IMR-90 (cell line): ENCODE measurements around the gene NTSR1. TPM values are rescaled to one million over a fixed set of nuclear protein-coding genes. Genes with fewer than 3 reads are reported as not detected.
A peak's percentile ranks its signal among the peaks of the same experiment; 100 is the strongest.

ENCODE experiments used
- ATAC-seq: fragments of 200-7000 bp; cut with Tn5 transposase; 2 replicates; pipeline ENCODE4 v1.9.1; 2020; ENCODE audit warnings: low read depth, mild to moderate bottlenecking, moderate library complexity
- BruUV-seq: library from RNA; stranded (reverse); fragments of 400-500 nt; replicated peaks from 2 replicates; lab custom pipeline; 2021; lab: Mats Ljungman, UMichigan
- CTCF ChIA-PET: fragments of 300-600 bp; formaldehyde crosslinking; extraction: SDS; loops from one replicate; lab custom pipeline; 2021; ENCODE audit warnings: antibody characterized with exemption; lab: Yijun Ruan, JAX
- POLR2A ChIA-PET: fragments of 300-600 bp; sonication (Branson Sonifier 250); formaldehyde crosslinking; loops from one replicate; lab custom pipeline; 2022; ENCODE audit warnings: antibody characterized with exemption; ENCODE audit not compliant: unreplicated experiment; lab: Charles Lee
- DNase-seq: peaks from one replicate; pipeline ENCODE4 v3.0.0; 2013
- H2AFZ ChIP-seq: replicated peaks from 2 replicates; pipeline ENCODE3; 2013; ENCODE audit warnings: low read length, mild to moderate bottlenecking; ENCODE audit not compliant: poor library complexity
- H2AK5ac ChIP-seq: 2 replicates; pipeline ENCODE4 v1.6.1; 2013; ENCODE audit warnings: low read depth, low read length, inconsistent platforms
- H2AK9ac ChIP-seq: replicated peaks from 2 replicates; pipeline ENCODE3; 2013; ENCODE audit warnings: mild to moderate bottlenecking, low read depth, low read length, moderate library complexity; ENCODE audit not compliant: poor library complexity
- H2BK120ac ChIP-seq: 2 replicates; pipeline ENCODE4 v1.6.1; 2013; ENCODE audit warnings: low read depth, low read length, inconsistent platforms
- H2BK15ac ChIP-seq: 3 replicates; pipeline ENCODE4 v1.6.1; 2013; ENCODE audit warnings: low read depth, low read length, inconsistent platforms
- H2BK20ac ChIP-seq: 2 replicates; pipeline ENCODE4 v1.6.1; 2013; ENCODE audit warnings: low read depth, mild to moderate bottlenecking, inconsistent platforms, low read length, moderate library complexity
- H2BK5ac ChIP-seq: 2 replicates; pipeline ENCODE4 v1.6.1; 2013; ENCODE audit warnings: mild to moderate bottlenecking, low read depth, low read length, inconsistent platforms; ENCODE audit not compliant: poor library complexity, severe bottlenecking
- H3K14ac ChIP-seq: replicated peaks from 2 replicates; pipeline ENCODE4 v1.6.1; 2013; ENCODE audit warnings: low read depth, low read length, inconsistent platforms
- H3K18ac ChIP-seq: 2 replicates; pipeline ENCODE4 v1.6.1; 2013; ENCODE audit warnings: low read depth, low read length, control low read depth
- H3K23ac ChIP-seq: 2 replicates; pipeline ENCODE4 v1.6.1; 2013; ENCODE audit warnings: low read depth, low read length, inconsistent platforms
- H3K27ac ChIP-seq: 2 replicates; pipeline ENCODE4 v1.5.1; 2013; ENCODE audit warnings: mild to moderate bottlenecking, control low read depth, low read length; ENCODE audit not compliant: insufficient read depth
- H3K27me3 ChIP-seq: 2 replicates; pipeline ENCODE4 v1.6.1; 2013; ENCODE audit warnings: low read length; ENCODE audit not compliant: control insufficient read depth, insufficient read depth
- H3K36me3 ChIP-seq: 2 replicates; pipeline ENCODE4 v1.6.1; 2013; ENCODE audit warnings: low read length, mixed read lengths; ENCODE audit not compliant: control insufficient read depth, insufficient read depth
- H3K4ac ChIP-seq: 2 replicates; pipeline ENCODE4 v1.6.1; 2013; ENCODE audit warnings: low read depth, low read length, inconsistent platforms
- H3K4me1 ChIP-seq: 2 replicates; pipeline ENCODE4 v1.6.1; 2013; ENCODE audit warnings: low read length, mixed read lengths; ENCODE audit not compliant: control insufficient read depth, insufficient read depth
- H3K4me2 ChIP-seq: 2 replicates; pipeline ENCODE4 v1.6.1; 2013; ENCODE audit warnings: low read depth, mild to moderate bottlenecking, control low read depth, low read length, moderate library complexity
- H3K4me3 ChIP-seq: 2 replicates; pipeline ENCODE4 v1.5.1; 2013; ENCODE audit warnings: low read depth, mild to moderate bottlenecking, control low read depth, low read length, moderate library complexity; ENCODE audit not compliant: insufficient read depth
- H3K56ac ChIP-seq: 2 replicates; pipeline ENCODE4 v1.6.1; 2013; ENCODE audit warnings: low read length, inconsistent platforms; ENCODE audit not compliant: insufficient read depth; ENCODE audit errors: extremely low read depth
- H3K79me1 ChIP-seq, 2 experiments: 2 replicates each; pipeline ENCODE4 v1.6.1; 2013; ENCODE audit warnings: low read length in 2 of 2, inconsistent platforms in 1 of 2, low read depth in 1 of 2
- H3K9ac ChIP-seq: 2 replicates; pipeline ENCODE4 v1.6.1; 2013; ENCODE audit warnings: low read depth, low read length, control low read depth
- H3K9me1 ChIP-seq: 2 replicates; pipeline ENCODE4 v1.6.1; 2013; ENCODE audit warnings: low read length, inconsistent platforms; ENCODE audit not compliant: insufficient read depth
- H3K9me3 ChIP-seq: 2 replicates; pipeline ENCODE4 v1.6.1; 2013; ENCODE audit warnings: low read length; ENCODE audit not compliant: control insufficient read depth, insufficient read depth
- H4K20me1 ChIP-seq: 2 replicates; pipeline ENCODE4 v1.6.1; 2013; ENCODE audit warnings: low read length, inconsistent platforms; ENCODE audit not compliant: insufficient read depth
- H4K5ac ChIP-seq: 2 replicates; pipeline ENCODE4 v1.6.1; 2013; ENCODE audit warnings: mild to moderate bottlenecking, low read depth, low read length, control low read depth
- H4K8ac ChIP-seq, 2 experiments: 2 replicates each; pipeline ENCODE4 v1.6.1; 2013; ENCODE audit warnings: low read depth in 2 of 2, low read length in 2 of 2, control low read depth in 1 of 2, inconsistent platforms in 1 of 2
- H4K91ac ChIP-seq: 2 replicates; pipeline ENCODE4 v1.6.1; 2013; ENCODE audit warnings: low read depth, low read length, inconsistent platforms; ENCODE audit not compliant: insufficient read depth
- BHLHE40 ChIP-seq: fragments of 150-350 bp; IDR thresholded peaks from 2 replicates; pipeline ENCODE4 v1.6.1; 2016; ENCODE audit warnings: mild to moderate bottlenecking, low read depth, low read length
- CEBPB ChIP-seq: IDR thresholded peaks from 2 replicates; pipeline ENCODE4 v1.6.1; 2012; ENCODE audit warnings: low read depth, low read length, improper control_type of control experiment
- CHD1 ChIP-seq: IDR thresholded peaks from 2 replicates; pipeline ENCODE4 v1.6.1; 2012; ENCODE audit warnings: low read depth, low read length, improper control_type of control experiment
- FOS ChIP-seq: fragments of 150-350 bp; IDR thresholded peaks from 2 replicates; pipeline ENCODE4 v1.6.1; 2016; ENCODE audit warnings: low read depth, low read length
- MAFK ChIP-seq: IDR thresholded peaks from 2 replicates; pipeline ENCODE4 v1.6.1; 2012; ENCODE audit warnings: low read depth, low read length, improper control_type of control experiment
- MAZ ChIP-seq: IDR thresholded peaks from 2 replicates; pipeline ENCODE4 v1.6.1; 2012; ENCODE audit warnings: low read depth, mild to moderate bottlenecking, low read length, improper control_type of control experiment, moderate library complexity, borderline replicate concordance
- MXI1 ChIP-seq: IDR thresholded peaks from 2 replicates; pipeline ENCODE4 v1.6.1; 2012; ENCODE audit warnings: low read depth, mild to moderate bottlenecking, low read length, moderate library complexity, borderline replicate concordance
- NFE2L2 ChIP-seq: fragments of 150-350 bp; IDR thresholded peaks from 2 replicates; pipeline ENCODE4 v1.6.1; 2016; ENCODE audit warnings: low read depth, mild to moderate bottlenecking, low read length
- POLR2A ChIP-seq: IDR thresholded peaks from 2 replicates; pipeline ENCODE4 v1.6.1; 2012; ENCODE audit warnings: mild to moderate bottlenecking, low read depth, low read length
- RAD21 ChIP-seq: IDR thresholded peaks from 2 replicates; pipeline ENCODE4 v1.6.1; 2012; ENCODE audit warnings: low read length, improper control_type of control experiment
- RCOR1 ChIP-seq: IDR thresholded peaks from 2 replicates; pipeline ENCODE4 v1.6.1; 2012; ENCODE audit warnings: mild to moderate bottlenecking, low read length, improper control_type of control experiment; ENCODE audit not compliant: insufficient replicate concordance
- RFX5 ChIP-seq: IDR thresholded peaks from 2 replicates; pipeline ENCODE4 v1.8.0; 2012; ENCODE audit warnings: low read depth, mild to moderate bottlenecking, low read length, moderate library complexity
- SMC3 ChIP-seq: fragments of 150-350 bp; IDR thresholded peaks from 2 replicates; pipeline ENCODE4 v1.6.1; 2016; ENCODE audit warnings: low read depth, mild to moderate bottlenecking, antibody characterized with exemption, low read length, moderate library complexity
- WGBS, 2 experiments: methylation state at CpG; one replicate each; pipeline versions ENCODE4 v1.1.5 to v1.1.7; 2013; ENCODE audit warnings: missing lambda C conversion rate in 2 of 2; ENCODE audit not compliant: insufficient read length in 1 of 2; ENCODE audit errors: extremely low coverage in 2 of 2; 5-methylcytosine and 5-hydroxymethylcytosine counted together
- dilution Hi-C: fragments of 300-500 bp; cut with HindIII; formaldehyde crosslinking; loops from one replicate; pipeline ENCODE4 v1.14.3; 2018; ENCODE audit warnings: low sequenced_read_pairs; ENCODE audit not compliant: unreplicated experiment
- in situ Hi-C: fragments of 300-500 bp; cut with MboI; formaldehyde crosslinking; loops from 3 replicates; pipeline ENCODE4 v1.14.3; 2019; ENCODE audit warnings: low sequenced_read_pairs, inconsistent platforms, mixed read lengths
- intact Hi-C: fragments of 100-400 bp; cut with micrococcal nuclease; formaldehyde crosslinking; loops from 2 replicates; pipeline ENCODE4 v1.10.0; 2022
- polyA plus RNA-seq, 3 experiments: library from polyadenylated mRNA; depleted of rRNA; stranded (reverse); fragments of >200 nt; gene quantifications; 2 replicates each; pipeline ENCODE4 v1.2.3, GENCODE V29; 2012; ENCODE audit warnings: low replicate concordance in 1 of 3
- total RNA-seq: library from RNA; depleted of rRNA; stranded (reverse); fragments of >200 nt; gene quantifications from 2 replicates; pipeline ENCODE4 v1.2.3, GENCODE V29; 2012
- TF ChIP-seq, protein P1 (sequence below): conservative IDR thresholded peaks from 2 replicates; pipeline ENCODE4 v1.5.1; 2012; ENCODE audit warnings: mild to moderate bottlenecking, low read depth, low read length, improper control_type of control experiment
- TF ChIP-seq, protein P2 (sequence below): fragments of 150-350 bp; IDR thresholded peaks from 2 replicates; pipeline ENCODE4 v1.6.1; 2017; ENCODE audit warnings: mild to moderate bottlenecking, antibody characterized with exemption, low read length, low read depth
- TF ChIP-seq, protein P3 (sequence below): fragments of 150-350 bp; IDR thresholded peaks from 2 replicates; pipeline ENCODE4 v1.6.1; 2016; ENCODE audit warnings: low read depth, mild to moderate bottlenecking, low read length, moderate library complexity, borderline replicate concordance

The NTSR1 gene
- total and polyA plus RNA-seq, 2 of the 4 experiments (the other 2 are of a cell fraction) = 0.54 to 1.8 TPM

DNA sequence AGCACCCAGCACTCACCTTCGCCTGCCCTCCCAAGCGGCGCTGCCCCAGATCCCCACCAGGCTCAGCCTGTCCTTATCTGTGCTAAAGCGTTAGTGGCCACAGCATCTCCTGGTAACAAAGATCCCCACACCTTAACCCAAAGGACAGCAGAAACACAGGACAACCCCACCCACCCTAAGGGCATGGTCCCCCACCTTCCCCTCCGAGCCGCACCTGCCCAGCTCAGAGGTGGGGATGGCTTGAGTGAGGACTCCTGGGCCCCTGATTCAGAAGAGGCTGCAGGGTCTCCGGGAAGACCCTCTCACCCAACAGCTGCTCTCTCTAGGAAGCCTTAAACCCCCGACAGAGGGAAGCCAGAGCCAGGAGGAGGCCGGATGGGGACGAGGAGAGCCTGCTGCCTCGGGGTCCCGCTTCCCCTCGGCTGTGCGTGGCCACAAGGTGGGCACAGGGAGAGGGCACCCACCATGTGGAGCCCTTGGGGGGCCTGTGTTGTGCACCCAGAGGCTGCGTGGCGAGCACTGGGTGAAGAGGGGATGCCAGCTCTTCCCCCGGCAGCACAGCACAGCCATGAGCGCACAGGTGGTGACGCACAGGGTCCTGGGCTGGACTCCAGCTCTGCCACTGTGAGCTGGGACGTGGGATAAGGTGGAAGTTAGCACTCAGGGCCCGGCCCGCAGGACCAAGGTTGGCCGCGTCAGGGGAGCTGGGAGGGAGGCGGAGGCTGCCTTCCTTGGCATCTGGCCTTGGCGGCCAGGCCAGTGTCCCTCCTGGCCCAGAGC, 55.7 kb downstream of the NTSR1 start:
- Histone ChIP-seq H4K8ac (no peak overlapping the region), H2BK5ac (no peak overlapping the region), H3K4ac (no peak overlapping the region), H3K9me3 (no peaks in the 10 kb centered on the region), H3K18ac (no peak overlapping the region), H3K9ac (no peak overlapping the region), H4K91ac (no peak overlapping the region), H2BK15ac (no peak overlapping the region), H3K36me3 (no peaks in the 10 kb centered on the region), H3K27me3 (peaks cover 12% of the 10 kb centered on the region; the same call in 1 of the 2 replicates), H4K5ac (no peak overlapping the region), H3K23ac (no peak overlapping the region), H3K79me1 (no peaks in the 10 kb centered on the region), H3K56ac (no peak overlapping the region), H3K4me2 (no peak overlapping the region), H3K4me3 (no peak overlapping the region), H2BK20ac (no peak overlapping the region), H3K4me1 (peaks cover 8% of the 10 kb centered on the region), H3K14ac (no peak overlapping the region), H2AK5ac (no peak overlapping the region), H2BK120ac (no peak overlapping the region), H3K9me1 (peaks cover 4% of the 10 kb centered on the region), H3K27ac (no peak overlapping the region), H2AFZ (peak overlapping the region; percentile 32), H2AK9ac (no peak overlapping the region), H4K20me1 (no peaks in the 10 kb centered on the region)
- POLR2A ChIA-PET = no interaction called here
- TF ChIP-seq RCOR1 = no peak
- TF ChIP-seq, protein P1, sequence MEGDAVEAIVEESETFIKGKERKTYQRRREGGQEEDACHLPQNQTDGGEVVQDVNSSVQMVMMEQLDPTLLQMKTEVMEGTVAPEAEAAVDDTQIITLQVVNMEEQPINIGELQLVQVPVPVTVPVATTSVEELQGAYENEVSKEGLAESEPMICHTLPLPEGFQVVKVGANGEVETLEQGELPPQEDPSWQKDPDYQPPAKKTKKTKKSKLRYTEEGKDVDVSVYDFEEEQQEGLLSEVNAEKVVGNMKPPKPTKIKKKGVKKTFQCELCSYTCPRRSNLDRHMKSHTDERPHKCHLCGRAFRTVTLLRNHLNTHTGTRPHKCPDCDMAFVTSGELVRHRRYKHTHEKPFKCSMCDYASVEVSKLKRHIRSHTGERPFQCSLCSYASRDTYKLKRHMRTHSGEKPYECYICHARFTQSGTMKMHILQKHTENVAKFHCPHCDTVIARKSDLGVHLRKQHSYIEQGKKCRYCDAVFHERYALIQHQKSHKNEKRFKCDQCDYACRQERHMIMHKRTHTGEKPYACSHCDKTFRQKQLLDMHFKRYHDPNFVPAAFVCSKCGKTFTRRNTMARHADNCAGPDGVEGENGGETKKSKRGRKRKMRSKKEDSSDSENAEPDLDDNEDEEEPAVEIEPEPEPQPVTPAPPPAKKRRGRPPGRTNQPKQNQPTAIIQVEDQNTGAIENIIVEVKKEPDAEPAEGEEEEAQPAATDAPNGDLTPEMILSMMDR = no peak
- no peak for TF ChIP-seq MAZ
- TF ChIP-seq MAFK = no peak
- TF ChIP-seq BHLHE40 = no peak
- TF ChIP-seq, protein P2, sequence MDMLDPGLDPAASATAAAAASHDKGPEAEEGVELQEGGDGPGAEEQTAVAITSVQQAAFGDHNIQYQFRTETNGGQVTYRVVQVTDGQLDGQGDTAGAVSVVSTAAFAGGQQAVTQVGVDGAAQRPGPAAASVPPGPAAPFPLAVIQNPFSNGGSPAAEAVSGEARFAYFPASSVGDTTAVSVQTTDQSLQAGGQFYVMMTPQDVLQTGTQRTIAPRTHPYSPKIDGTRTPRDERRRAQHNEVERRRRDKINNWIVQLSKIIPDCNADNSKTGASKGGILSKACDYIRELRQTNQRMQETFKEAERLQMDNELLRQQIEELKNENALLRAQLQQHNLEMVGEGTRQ = no peak
- TF ChIP-seq RFX5 = no peak
- no peak for TF ChIP-seq FOS
- no peak for TF ChIP-seq POLR2A
- TF ChIP-seq MXI1 = no peak
- no peak for TF ChIP-seq NFE2L2
- no peak for TF ChIP-seq CEBPB
- TF ChIP-seq CHD1 = no peak
- no peak for TF ChIP-seq RAD21
- TF ChIP-seq SMC3 = no peak
- TF ChIP-seq, protein P3, sequence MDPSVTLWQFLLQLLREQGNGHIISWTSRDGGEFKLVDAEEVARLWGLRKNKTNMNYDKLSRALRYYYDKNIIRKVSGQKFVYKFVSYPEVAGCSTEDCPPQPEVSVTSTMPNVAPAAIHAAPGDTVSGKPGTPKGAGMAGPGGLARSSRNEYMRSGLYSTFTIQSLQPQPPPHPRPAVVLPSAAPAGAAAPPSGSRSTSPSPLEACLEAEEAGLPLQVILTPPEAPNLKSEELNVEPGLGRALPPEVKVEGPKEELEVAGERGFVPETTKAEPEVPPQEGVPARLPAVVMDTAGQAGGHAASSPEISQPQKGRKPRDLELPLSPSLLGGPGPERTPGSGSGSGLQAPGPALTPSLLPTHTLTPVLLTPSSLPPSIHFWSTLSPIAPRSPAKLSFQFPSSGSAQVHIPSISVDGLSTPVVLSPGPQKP = no peak
- no peak for ATAC-seq
- BruUV-seq = no TSS peak
- DNase-seq = no peak
- intact Hi-C loops (no loop called here), in situ Hi-C loops (no loop called here), dilution Hi-C loops (no loop called here)
- CTCF ChIA-PET = no interaction called here
- WGBS, 2 experiments = 91% methylated on average over 9 of the region's 26 CpGs; no CpG with 5 or more reads in 1 of the 2 experiments
